Esophagus squamous epithelium (tissue), 5 donors: ENCODE data around the gene PRLR. TPM values are rescaled to one million over a fixed set of nuclear protein-coding genes. Genes with fewer than 3 reads are reported as not detected.

Experiments
- DNase-seq: peaks from one replicate; lab custom pipeline; 2025; lab: John Stamatoyannopoulos, UW
- H3K27ac ChIP-seq, 4 donors: fragments of 200-600 bp; sonication (generic); one replicate each; pipeline ENCODE4 v1.5.1; 2016 to 2019; ENCODE audit warnings: mild to moderate bottlenecking in 1 of 4
- H3K27me3 ChIP-seq, 4 donors: fragments of 200-600 bp; sonication (generic); 1 replicate in 3 of 4; 2 replicates in 1 of 4; pipeline versions ENCODE4 v1.5.1 to v1.6.0; 2017 to 2021; ENCODE audit warnings: antibody characterized with exemption in 1 of 4
- H3K36me3 ChIP-seq, 3 donors: fragments of 200-600 bp; sonication (generic); one replicate each; pipeline ENCODE4 v1.5.1; 2016 to 2019
- H3K4me1 ChIP-seq, 3 donors: fragments of 200-600 bp; sonication (generic); one replicate each; pipeline ENCODE4 v1.5.1; 2017 to 2019
- H3K4me3 ChIP-seq, 4 donors: fragments of 200-600 bp; sonication (generic); 1 replicate in 3 of 4; 2 replicates in 1 of 4; pipeline ENCODE4 v1.5.1; 2016 to 2019; ENCODE audit warnings: mild to moderate bottlenecking in 2 of 4, moderate library complexity in 1 of 4
- H3K9me3 ChIP-seq, 3 donors: fragments of 200-600 bp; sonication (generic); one replicate each; pipeline ENCODE4 v1.5.1; 2016 to 2019
- CTCF ChIP-seq, 6 experiments: fragments of 450-650 bp in 4 of 6; fragments of 200-600 bp in 2 of 6; sonication (generic) in 2 of 6; IDR thresholded peaks; one replicate each; pipeline ENCODE4 v1.5.1; 2016 to 2019; ENCODE audit warnings: antibody characterized with exemption in 6 of 6, mild to moderate bottlenecking in 4 of 6, moderate library complexity in 4 of 6
- POLR2A ChIP-seq, 4 donors: fragments of 450-650 bp; IDR thresholded peaks; one replicate each; pipeline ENCODE4 v1.6.1; 2017; ENCODE audit warnings: antibody characterized with exemption in 4 of 4, mild to moderate bottlenecking in 4 of 4, moderate library complexity in 3 of 4
- WGBS, 2 donors: methylation state at CpG; one replicate each; pipeline ENCODE4 v1.1.5; 2018; 5-methylcytosine and 5-hydroxymethylcytosine counted together
- intact Hi-C: fragments of 100-400 bp; cut with DNase I; formaldehyde crosslinking; loops from one replicate; pipeline ENCODE4 v1.15.0; 2022
- total RNA-seq, 4 donors: library from RNA; depleted of rRNA; stranded (reverse); fragments of >200 nt; gene quantifications; one replicate each; pipeline ENCODE4 v1.1.0, GENCODE V29; 2016
- donor health status: DM: yes; HTN: yes; CAD: no.

PRLR gene
- total RNA-seq, 4 donors from 2014 or later, result 1.5 to 2.8 (median 2.3) TPM

- intact Hi-C loops, result no loop called here
- H3K27ac ChIP-seq, result no peak overlapping the region
- no peaks in the 10 kb centered on the region for H3K9me3 ChIP-seq
- TF ChIP-seq CTCF (IDR thresholded peaks at IDR 0.05), result no peak
- no peak overlapping the region for H3K4me3 ChIP-seq
- 27 to 37% methylated on average over 3 to 5 of the region's 5 CpGs for WGBS, 2 donors
- DNase-seq, result no peak
- peaks cover 7 to 27% (median 9%) of the 10 kb centered on the region in 3 donors for H3K4me1 ChIP-seq
- H3K36me3 ChIP-seq, result no peaks in the 10 kb centered on the region
- no peaks in the 10 kb centered on the region for H3K27me3 ChIP-seq
These were observed 32.2 kb downstream of the PRLR start for GRCh38 chr5:35198075-35198474.

- TF ChIP-seq CTCF (IDR thresholded peaks at IDR 0.05) (no peak), POLR2A (IDR thresholded peaks at IDR 0.05) (no peak)
- 79 to 83% methylated on average over 2 to 3 of the region's 3 CpGs for WGBS, 2 donors
- no peak overlapping the region for H3K27ac ChIP-seq
- DNase-seq, result no peak
- intact Hi-C loops, result no loop called here
- H3K9me3 ChIP-seq, result no peaks in the 10 kb centered on the region
- H3K36me3 ChIP-seq, result no peaks in the 10 kb centered on the region
- H3K27me3 ChIP-seq, result peaks cover 0 to 4% (median 0%) of the 10 kb centered on the region in 4 donors
- no peak overlapping the region for H3K4me3 ChIP-seq
- H3K4me1 ChIP-seq, result peaks cover 7 to 27% (median 9%) of the 10 kb centered on the region in 3 donors
These were observed 32.9 kb downstream of the PRLR start for GRCh38 chr5:35197351-35197750.

GRCh38 chr5:35195472-35195852, 34.8 kb downstream of the PRLR start:
- DNase-seq, result no peak
- WGBS, 2 donors, result 92 to 93% methylated on average over 3 to 5 of the region's 5 CpGs
- intact Hi-C loops, result no loop called here
- Histone ChIP-seq H3K27me3 (peaks cover 0 to 4% (median 0%) of the 10 kb centered on the region in 4 donors), H3K36me3 (no peaks in the 10 kb centered on the region), H3K4me1 (peaks cover 7 to 27% (median 9%) of the 10 kb centered on the region in 3 donors), H3K4me3 (no peak overlapping the region), H3K9me3 (no peaks in the 10 kb centered on the region), H3K27ac (no peak overlapping the region)
- no peak for TF ChIP-seq POLR2A (IDR thresholded peaks at IDR 0.05)
- TF ChIP-seq CTCF (IDR thresholded peaks at IDR 0.05), result no peak

- 80 to 81% methylated on average over 10 to 12 of the region's 12 CpGs for WGBS, 2 donors
These were observed 35.4 kb downstream of the PRLR start for GRCh38 chr5:35194635-35195471.

More at GRCh38 chr5:35194635-35195471, 35.4 kb downstream of the PRLR start:
- Histone ChIP-seq H3K4me3 (no peak overlapping the region), H3K9me3 (no peaks in the 10 kb centered on the region), H3K4me1 (peaks cover 7 to 27% (median 9%) of the 10 kb centered on the region in 3 donors), H3K27ac (no peak overlapping the region), H3K36me3 (no peaks in the 10 kb centered on the region), H3K27me3 (peaks cover 0 to 4% (median 0%) of the 10 kb centered on the region in 4 donors)
- intact Hi-C loops, result no loop called here
- TF ChIP-seq POLR2A (IDR thresholded peaks at IDR 0.05) (no peak), CTCF (IDR thresholded peaks at IDR 0.05) (no peak)
- DNase-seq, result no peak
